Activated CD4-positive, alpha-beta T cell treated with anti-CD3 and anti-CD28 coated beads, Interleukin-2, amount 10 ng/mL, durations not matched to agents 7 days and 5 days (primary cell): ENCODE results near the gene ADO. TPM values are rescaled to one million over a fixed set of nuclear protein-coding genes. Genes with fewer than 3 reads are reported as not detected.

Experiments used
- CTCF ChIA-PET: fragments of 350-600 bp; sonication (Branson Sonifier 250); formaldehyde crosslinking; loops from one replicate; lab custom pipeline; 2021; ENCODE audit warnings: antibody characterized with exemption; lab: Charles Lee
- POLR2A ChIA-PET: fragments of 350-600 bp; sonication (Branson Sonifier 250); formaldehyde crosslinking; loops from one replicate; lab custom pipeline; 2021; ENCODE audit warnings: antibody characterized with exemption; lab: Charles Lee
- DNase-seq: peaks from one replicate; pipeline ENCODE4 v3.0.0-alpha.2; 2020
- H3K27ac Mint-ChIP-seq: one replicate; pipeline ENCODE4 v1.8.0; 2021; ENCODE audit warnings: mild to moderate bottlenecking, moderate library complexity, mixed read lengths
- H3K27me3 Mint-ChIP-seq: one replicate; pipeline ENCODE4 v1.8.0; 2021; ENCODE audit warnings: mixed read lengths
- H3K36me3 Mint-ChIP-seq: one replicate; pipeline ENCODE4 v1.8.0; 2021; ENCODE audit warnings: low read depth, mixed read lengths
- H3K4me1 Mint-ChIP-seq: one replicate; pipeline ENCODE4 v1.8.0; 2021; ENCODE audit warnings: mixed read lengths
- H3K4me3 Mint-ChIP-seq: one replicate; pipeline ENCODE4 v1.8.0; 2021; ENCODE audit warnings: mild to moderate bottlenecking, moderate library complexity, mixed read lengths
- H3K9me3 Mint-ChIP-seq: one replicate; pipeline ENCODE4 v1.8.0; 2021; ENCODE audit warnings: mixed read lengths
- total RNA-seq, 2 experiments: library from RNA; stranded (reverse); gene quantifications; one replicate each; pipeline ENCODE4 v1.2.3, GENCODE V29; 2021

ADO gene
- total RNA-seq, 2 experiments from 2014 or later, result 18.2 to 19.7 TPM

DNA sequence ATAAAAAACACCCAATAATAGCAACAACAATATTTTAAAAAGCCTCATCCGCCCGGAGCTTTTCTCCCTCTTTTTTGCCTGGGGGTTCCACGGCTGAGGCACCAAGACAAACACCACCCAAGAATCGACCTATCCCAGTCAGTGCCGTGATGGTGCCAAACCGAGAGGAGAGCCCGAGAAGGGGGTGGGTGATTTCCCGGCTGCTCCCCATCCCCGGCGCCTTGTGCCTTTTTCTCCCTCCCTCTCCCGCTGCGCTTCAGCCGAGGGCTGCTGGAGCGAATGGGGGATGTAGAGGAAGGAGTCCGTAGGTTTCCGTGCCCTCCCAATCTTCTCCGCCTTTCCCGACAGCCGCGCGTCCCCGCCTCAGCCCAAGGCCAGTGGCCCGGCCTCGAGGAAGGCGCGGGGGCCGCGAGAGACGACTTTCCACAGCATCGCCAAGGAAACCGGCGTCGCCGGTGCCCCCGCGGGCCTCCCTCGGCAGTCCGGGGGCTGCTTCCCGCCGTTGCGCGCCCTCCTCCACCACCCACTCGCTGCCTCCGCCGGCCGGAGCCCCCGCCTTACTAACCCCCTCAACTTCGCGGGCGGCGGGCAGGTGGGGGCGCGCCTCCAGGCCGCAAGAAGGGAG is 10.3 kb downstream of the ADO start:
- Mint-ChIP-seq H3K4me1 (peaks cover 60% of the 10 kb centered on the region), H3K4me3 (peak overlapping the region; percentile 92), H3K9me3 (no peaks in the 10 kb centered on the region), H3K27ac (peak overlapping the region; percentile 54), H3K27me3 (peaks cover 55% of the 10 kb centered on the region), H3K36me3 (peaks cover 9% of the 10 kb centered on the region)
- CTCF ChIA-PET, result interaction anchor here (1.1 to 6.2 kb wide), 4 partner anchors 11 to 204 kb away, joined by 3 to 79 read pairs (median 37); partner anchors contain the start of gene ADO
- POLR2A ChIA-PET, result interaction anchor here (1.4 kb wide), 1 partner anchor 10 kb away, joined by 4 read pairs; the partner anchor contains the start of gene ADO
- DNase-seq, result no peak

DNA sequence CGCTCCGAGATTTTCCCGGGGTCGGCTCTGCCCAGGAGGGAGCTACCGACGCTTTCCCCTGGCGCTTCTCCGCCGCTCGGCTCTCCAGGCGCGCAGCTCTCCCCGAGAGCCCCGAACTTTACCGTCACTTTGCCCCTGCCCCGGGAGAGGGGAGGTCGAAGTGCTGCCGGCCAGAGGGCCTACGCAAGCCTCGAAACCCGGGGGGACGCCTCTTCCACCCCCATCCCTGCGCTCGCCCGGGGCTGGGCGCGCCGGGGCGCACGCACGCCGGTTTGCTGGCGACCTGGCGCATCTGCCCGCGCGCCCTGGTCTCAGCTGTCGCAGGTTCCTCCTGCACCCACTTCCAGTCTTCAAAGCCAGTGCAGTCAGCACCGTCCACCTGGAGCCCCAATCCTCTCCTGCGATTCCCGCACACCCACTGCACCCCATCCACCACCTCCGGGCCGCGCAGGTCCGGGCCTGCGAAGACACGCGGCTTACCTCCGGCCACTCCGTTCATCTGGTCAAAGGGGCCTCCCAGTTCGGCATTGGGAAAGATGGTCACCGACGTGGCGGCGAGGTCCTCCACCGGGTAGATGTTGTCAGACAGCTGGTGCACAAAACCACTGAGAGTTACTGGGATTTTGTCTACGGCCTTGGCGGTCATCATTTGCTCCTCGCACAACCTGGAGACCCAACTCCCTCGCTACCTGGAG is 11.0 kb downstream of the ADO start:
- Mint-ChIP-seq H3K27me3 (peaks cover 62% of the 10 kb centered on the region), H3K4me3 (peak overlapping the region; percentile 92), H3K36me3 (peaks cover 5% of the 10 kb centered on the region), H3K4me1 (peaks cover 56% of the 10 kb centered on the region), H3K9me3 (no peaks in the 10 kb centered on the region), H3K27ac (peak overlapping the region; percentile 98)
- DNase-seq, result peak; percentile 24
- CTCF ChIA-PET, result interaction anchor here (1.1 to 6.2 kb wide), 7 partner anchors 12 to 205 kb away, joined by 3 to 79 read pairs (median 4); partner anchors contain the start of gene ADO
- POLR2A ChIA-PET, result interaction anchor here (1.4 kb wide), 1 partner anchor 11 kb away, joined by 4 read pairs; the partner anchor contains the start of gene ADO

GRCh38 chr10:62816076-62816330 is 11.5 kb downstream of the ADO start:
- ChIA-PET CTCF (interaction anchor here (1.1 to 6.2 kb wide), 6 partner anchors 12 to 205 kb away, joined by 3 to 79 read pairs (median 4); partner anchors contain the start of gene ADO), POLR2A (interaction anchor here (0.6 to 1.4 kb wide), 2 partner anchors 11 to 131 kb away, joined by 3 to 4 read pairs; partner anchors contain the start of gene ADO)
- peaks cover 66% of the 10 kb centered on the region for H3K27me3 Mint-ChIP-seq
- peaks cover 51% of the 10 kb centered on the region for H3K4me1 Mint-ChIP-seq
- no peaks in the 10 kb centered on the region for H3K9me3 Mint-ChIP-seq
- no peaks in the 10 kb centered on the region for H3K36me3 Mint-ChIP-seq
- H3K4me3 Mint-ChIP-seq, result peak overlapping the region; percentile 92
- no peak for DNase-seq
- H3K27ac Mint-ChIP-seq, result peak overlapping the region; percentile 98

- no peaks in the 10 kb centered on the region for H3K9me3 Mint-ChIP-seq
- peaks cover 46% of the 10 kb centered on the region for H3K4me1 Mint-ChIP-seq
- no peaks in the 10 kb centered on the region for H3K36me3 Mint-ChIP-seq
- POLR2A ChIA-PET, result interaction anchor here (0.6 to 1.4 kb wide), 3 partner anchors 12 to 135 kb away, joined by 3 to 4 read pairs (median 4); partner anchors contain the start of gene ADO
- peaks cover 71% of the 10 kb centered on the region for H3K27me3 Mint-ChIP-seq
- peak within 1 kb of the TSS; percentile 98 for H3K27ac Mint-ChIP-seq
- CTCF ChIA-PET, result interaction anchor here (0.8 to 6.2 kb wide), 13 partner anchors 13 to 233 kb away, joined by 3 to 79 read pairs (median 4); partner anchors contain the start of gene ADO
- H3K4me3 Mint-ChIP-seq, result peak within 1 kb of the TSS; percentile 92
- DNase-seq, result peak; percentile 96
Observed at GRCh38 chr10:62816331-62817120, 12.0 kb downstream of the ADO start, which contains the start of gene EGR2. TSS of gene EGR2 (minus strand) at chr10:62816366. CDS start at chr10:62816029, 337 bp downstream.

DNA sequence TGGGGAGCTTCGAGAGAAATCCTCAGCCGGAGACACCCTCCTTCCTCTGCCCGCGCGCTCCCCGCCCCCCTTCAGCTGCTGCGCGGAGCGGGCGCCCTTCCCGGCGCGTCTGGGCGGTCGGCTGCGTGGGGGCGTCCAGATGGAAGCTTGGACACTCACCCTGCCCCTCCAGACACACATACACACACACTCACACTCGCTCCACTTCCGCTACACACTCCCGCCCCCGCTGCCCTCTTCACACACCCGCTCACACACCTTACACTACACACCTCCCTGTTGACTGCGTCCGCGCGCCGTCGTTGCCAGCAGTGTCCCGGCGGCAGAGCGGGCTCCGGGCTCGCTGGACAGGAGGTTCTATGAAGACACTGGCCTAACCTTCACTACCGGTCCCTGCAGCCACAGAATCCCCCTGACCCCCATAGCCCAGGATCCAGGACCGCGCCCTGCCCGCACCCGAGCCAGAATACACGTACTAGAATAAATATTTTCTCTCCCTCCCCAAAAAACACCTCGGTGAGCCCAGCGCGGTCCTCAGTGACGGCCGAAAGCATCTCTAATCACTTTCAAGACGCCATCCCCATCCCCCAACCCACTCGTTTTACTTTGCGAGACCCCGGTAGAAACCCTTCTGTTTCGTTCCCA is 12.7 kb downstream of the ADO start:
- no peaks in the 10 kb centered on the region for H3K36me3 Mint-ChIP-seq
- POLR2A ChIA-PET, result interaction anchor here (1.4 kb wide), 1 partner anchor 180 kb away, joined by 4 read pairs; no protein-coding TSS in a partner anchor
- DNase-seq, result peak; percentile 55
- no peaks in the 10 kb centered on the region for H3K9me3 Mint-ChIP-seq
- CTCF ChIA-PET, result interaction anchor here (0.8 to 6.2 kb wide), 21 partner anchors 11 to 316 kb away, joined by 3 to 79 read pairs (median 4); partner anchors contain the start of genes ADO and NRBF2
- H3K27ac Mint-ChIP-seq, result peak overlapping the region; percentile 98
- peaks cover 44% of the 10 kb centered on the region for H3K4me1 Mint-ChIP-seq
- H3K27me3 Mint-ChIP-seq, result peaks cover 69% of the 10 kb centered on the region
- peak overlapping the region; percentile 92 for H3K4me3 Mint-ChIP-seq

GRCh38 chr10:62817766-62818425 is 13.4 kb downstream of the ADO start:
- Mint-ChIP-seq H3K4me3 (peak overlapping the region; percentile 92), H3K36me3 (no peaks in the 10 kb centered on the region), H3K27ac (peak overlapping the region; percentile 98), H3K4me1 (peaks cover 42% of the 10 kb centered on the region), H3K9me3 (no peaks in the 10 kb centered on the region), H3K27me3 (peaks cover 66% of the 10 kb centered on the region)
- ChIA-PET POLR2A (interaction anchor here (1.4 kb wide), 1 partner anchor 180 kb away, joined by 4 read pairs; no protein-coding TSS in a partner anchor), CTCF (interaction anchor here (0.7 to 6.2 kb wide), 23 partner anchors 10 to 812 kb away, joined by 3 to 79 read pairs (median 5); partner anchors contain the start of genes ADO and NRBF2)
- peak; percentile 59 for DNase-seq

DNA sequence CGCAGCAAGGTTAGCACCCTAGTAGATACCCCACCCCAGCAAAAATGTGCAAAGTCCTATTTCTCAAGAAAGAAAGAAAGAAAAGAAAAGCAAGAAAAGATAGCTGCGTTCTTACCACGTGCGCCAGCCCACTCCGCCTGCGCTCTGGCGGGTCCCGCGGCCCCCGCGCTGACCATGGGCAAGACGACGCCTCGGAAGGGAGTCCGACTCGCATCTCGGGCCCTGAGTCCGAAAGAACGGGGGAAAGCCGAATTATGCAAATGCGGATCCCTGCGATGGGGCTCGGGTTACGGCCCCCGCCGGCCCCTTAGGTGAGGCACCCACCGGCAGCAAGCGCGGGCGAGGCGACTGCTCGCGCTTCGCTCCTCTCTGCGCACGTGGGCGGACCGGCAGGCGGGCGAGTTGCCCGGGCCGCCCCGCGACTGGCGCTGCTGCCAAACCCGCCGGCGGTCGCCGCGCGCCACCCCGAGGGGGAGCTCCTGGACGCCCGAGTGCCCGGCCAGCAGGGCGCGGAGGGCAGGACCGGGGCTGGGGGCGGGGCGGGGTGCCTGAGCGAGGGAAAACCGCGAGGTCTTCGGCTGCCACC is 14.0 kb downstream of the ADO start:
- H3K27ac Mint-ChIP-seq, result no peak overlapping the region
- peak; percentile 25 for DNase-seq

GRCh38 chr10:62819141-62819920 is 14.8 kb downstream of the ADO start:
- no peaks in the 10 kb centered on the region for H3K9me3 Mint-ChIP-seq
- CTCF ChIA-PET, result interaction anchor here (1.3 to 6.2 kb wide), 8 partner anchors 9 to 223 kb away, joined by 3 to 79 read pairs (median 10); partner anchors contain the start of gene ADO
- H3K4me3 Mint-ChIP-seq, result peak overlapping the region; percentile 25
- POLR2A ChIA-PET, result no interaction called here
- no peaks in the 10 kb centered on the region for H3K36me3 Mint-ChIP-seq
- peaks cover 36% of the 10 kb centered on the region for H3K4me1 Mint-ChIP-seq
- no peak overlapping the region for H3K27ac Mint-ChIP-seq
- DNase-seq, result no peak
- H3K27me3 Mint-ChIP-seq, result peaks cover 53% of the 10 kb centered on the region

More for the DNA sequence above, 14.0 kb downstream of the ADO start:
- Mint-ChIP-seq H3K4me3 (peak overlapping the region; percentile 92), H3K36me3 (no peaks in the 10 kb centered on the region), H3K27me3 (peaks cover 62% of the 10 kb centered on the region), H3K9me3 (no peaks in the 10 kb centered on the region), H3K4me1 (peaks cover 42% of the 10 kb centered on the region)
- ChIA-PET POLR2A (interaction anchor here (1.4 kb wide), 1 partner anchor 181 kb away, joined by 4 read pairs; no protein-coding TSS in a partner anchor), CTCF (interaction anchor here (0.7 to 6.2 kb wide), 22 partner anchors 9 to 811 kb away, joined by 3 to 79 read pairs (median 5); partner anchors contain the start of genes ADO and NRBF2)

- Mint-ChIP-seq H3K4me1 (peaks cover 27% of the 10 kb centered on the region), H3K4me3 (no peak overlapping the region), H3K27ac (no peak overlapping the region), H3K36me3 (no peaks in the 10 kb centered on the region), H3K27me3 (peaks cover 42% of the 10 kb centered on the region), H3K9me3 (no peaks in the 10 kb centered on the region)
- ChIA-PET POLR2A (no interaction called here), CTCF (no interaction called here)
- DNase-seq, result no peak
Observed at GRCh38 chr10:62820586-62820985, 16.1 kb downstream of the ADO start.

- no peak for DNase-seq
- peaks cover 8% of the 10 kb centered on the region for H3K27me3 Mint-ChIP-seq
- no peaks in the 10 kb centered on the region for H3K4me1 Mint-ChIP-seq
- no peaks in the 10 kb centered on the region for H3K36me3 Mint-ChIP-seq
- H3K27ac Mint-ChIP-seq, result no peak overlapping the region
- no peak overlapping the region for H3K4me3 Mint-ChIP-seq
- no peaks in the 10 kb centered on the region for H3K9me3 Mint-ChIP-seq
- ChIA-PET CTCF (interaction anchor here (0.6 kb wide), 1 partner anchor 16 kb away, joined by 3 read pairs; no protein-coding TSS in a partner anchor), POLR2A (no interaction called here)
Observed at GRCh38 chr10:62826273-62826672, 21.8 kb downstream of the ADO start.
